GM12891 (cell line): ENCODE results near the gene IPPK.

Experiments used
- POLR2A ChIP-seq: IDR thresholded peaks from 2 replicates; pipeline ENCODE4 v1.6.1; 2011; ENCODE audit warnings: low read depth, low read length, control low read depth
- POLR2AphosphoS5 ChIP-seq: IDR thresholded peaks from 2 replicates; pipeline ENCODE4 v1.6.1; 2011; ENCODE audit warnings: low read depth, low read length, control low read depth

DNA sequence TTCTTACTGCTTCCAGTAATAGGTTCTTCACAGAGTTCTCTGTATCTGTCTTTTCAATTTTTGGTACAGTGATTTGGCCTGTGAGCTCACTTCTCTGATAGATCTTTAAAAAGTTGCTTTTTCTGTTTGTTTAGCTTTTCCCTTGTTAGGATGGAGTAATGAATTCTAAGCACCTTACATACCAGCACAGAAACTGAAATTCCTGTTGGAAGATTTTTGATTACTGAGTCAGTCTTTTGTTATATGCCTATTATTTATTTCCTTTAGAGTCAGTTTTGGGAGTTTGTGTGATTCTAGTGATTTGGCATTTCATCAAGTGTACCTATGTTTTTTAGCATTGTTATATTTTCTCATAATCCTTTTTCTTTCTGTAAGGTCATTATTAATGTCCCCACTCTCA lies 37.6 kb upstream of the IPPK start:
- no peak for TF ChIP-seq POLR2A
- TF ChIP-seq POLR2AphosphoS5 = no peak
